T-cell (primary cell): ENCODE data around the gene SLC9A9. TPM values are rescaled to one million over a fixed set of nuclear protein-coding genes. Genes with fewer than 3 reads are reported as not detected.

ENCODE experiments used
- ATAC-seq, 4 experiments: fragments of 200-7000 bp in 3 of 4; fragments of 150-1000 bp in 1 of 4; cut with Tn5 transposase; replicated peaks in 1 of 4; 1 replicate in 3 of 4; 2 replicates in 1 of 4; pipeline ENCODE4 v1.10.0; 2021; ENCODE audit warnings: moderate library complexity in 3 of 4, mild to moderate bottlenecking in 2 of 4, moderate number of reproducible peaks in 1 of 4
- CTCF ChIA-PET, 2 donors: fragments of 300-600 bp; sonication (Branson Sonifier 250); formaldehyde crosslinking; loops; one replicate each; lab custom pipeline; 2022; ENCODE audit warnings: antibody characterized with exemption in 2 of 2; lab: Charles Lee
- POLR2A ChIA-PET, 2 donors: fragments of 300-600 bp; sonication (Branson Sonifier 250); formaldehyde crosslinking; loops; one replicate each; lab custom pipeline; 2022; ENCODE audit warnings: antibody characterized with exemption in 2 of 2; lab: Charles Lee
- DNase-seq, 35 experiments: peaks; one replicate each; pipeline versions ENCODE4 v3.0.0 to v3.0.0-alpha.2; 2013 to 2023
- H3K27ac ChIP-seq: one replicate; pipeline ENCODE4 v1.5.1; 2013; ENCODE audit warnings: low read length
- H3K27me3 ChIP-seq, 2 experiments: replicated peaks in 1 of 2; 1 replicate in 1 of 2; 2 replicates in 1 of 2; pipeline versions ENCODE4 v1.6.1 to v1.7.0; 2013; ENCODE audit warnings: low read length in 1 of 2, mixed read lengths in 1 of 2; ENCODE audit not compliant: control insufficient read depth in 2 of 2, insufficient read depth in 2 of 2; ENCODE audit errors: extremely low read depth in 1 of 2
- H3K36me3 ChIP-seq, 2 donors: 1 replicate in 1 of 2; 2 replicates in 1 of 2; pipeline versions ENCODE4 v1.6.1 to v1.7.0; 2013; ENCODE audit warnings: low read length in 1 of 2; ENCODE audit not compliant: control insufficient read depth in 2 of 2, insufficient read depth in 1 of 2; ENCODE audit errors: extremely low read depth in 1 of 2
- H3K4me1 ChIP-seq, 2 experiments: 1 replicate in 1 of 2; 2 replicates in 1 of 2; pipeline versions ENCODE4 v1.6.1 to v1.7.0; 2013; ENCODE audit warnings: low read length in 2 of 2, mixed read lengths in 1 of 2; ENCODE audit not compliant: insufficient read depth in 2 of 2, control insufficient read depth in 1 of 2; ENCODE audit errors: extremely low read depth in 1 of 2
- H3K4me3 ChIP-seq, 2 donors: 1 replicate in 1 of 2; 2 replicates in 1 of 2; pipeline versions ENCODE4 v1.5.1 to v1.7.0; 2013; ENCODE audit warnings: mild to moderate bottlenecking in 2 of 2, low read length in 1 of 2, moderate library complexity in 1 of 2; ENCODE audit not compliant: control insufficient read depth in 1 of 2; ENCODE audit errors: extremely low read depth in 1 of 2
- H3K9me3 ChIP-seq: 2 replicates; pipeline ENCODE4 v1.7.0; 2013
- H3K27ac Mint-ChIP-seq, 2 donors: one replicate each; pipeline ENCODE4 v1.8.0; 2020 to 2021; ENCODE audit warnings: mild to moderate bottlenecking in 2 of 2, mixed read lengths in 2 of 2
- H3K27me3 Mint-ChIP-seq, 2 donors: one replicate each; pipeline ENCODE4 v1.8.0; 2021 to 2022; ENCODE audit warnings: mixed read lengths in 2 of 2
- H3K36me3 Mint-ChIP-seq: one replicate; pipeline ENCODE4 v1.8.0; 2021; ENCODE audit warnings: mixed read lengths
- H3K4me1 Mint-ChIP-seq, 3 donors: one replicate each; pipeline ENCODE4 v1.8.0; 2020 to 2022; ENCODE audit warnings: mixed read lengths in 3 of 3, mild to moderate bottlenecking in 1 of 3
- H3K4me3 Mint-ChIP-seq, 3 donors: one replicate each; pipeline ENCODE4 v1.8.0; 2020 to 2022; ENCODE audit warnings: mild to moderate bottlenecking in 3 of 3, mixed read lengths in 3 of 3, moderate library complexity in 3 of 3
- H3K9me3 Mint-ChIP-seq, 3 donors: one replicate each; pipeline ENCODE4 v1.8.0; 2020 to 2022; ENCODE audit warnings: mixed read lengths in 3 of 3
- WGBS: methylation state at CpG from one replicate; pipeline ENCODE4 v1.1.5; 2013; ENCODE audit warnings: missing lambda C conversion rate; ENCODE audit not compliant: insufficient coverage; 5-methylcytosine and 5-hydroxymethylcytosine counted together
- total RNA-seq, 35 experiments: library from RNA in 6 of 35; stranded (reverse) in 6 of 35; fragments of 120-200 nt in 1 of 35; gene quantifications; one replicate each; pipeline versions ENCODE4 v1.2.1 to v1.2.4 and lab custom pipeline; 2013 to 2026

The SLC9A9 gene
- total RNA-seq, 5 donors from 2014 or later (not counting 1 experiment from before 2014, with no cell fraction given), result 11.2 to 36.8 (median 17.8) TPM

DNA sequence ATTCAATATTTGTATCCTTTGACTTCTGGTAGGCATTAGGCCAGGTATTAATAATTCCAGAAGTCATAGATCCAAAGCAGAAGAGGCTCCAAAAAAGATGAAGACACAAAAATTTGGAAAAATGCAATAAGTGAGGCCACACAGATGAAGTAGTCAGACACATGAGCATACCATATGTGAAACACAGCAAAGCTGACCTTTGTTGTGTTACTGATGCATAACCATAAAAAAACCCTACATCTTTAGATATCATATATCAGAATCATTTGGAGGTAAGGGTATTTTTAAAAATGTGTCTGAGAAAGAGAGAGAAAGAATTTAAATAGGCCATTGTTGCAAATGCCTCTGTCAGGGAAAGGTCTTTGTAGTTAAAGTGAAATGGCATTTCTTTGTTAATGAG is 314.9 kb downstream of the SLC9A9 start:
- DNase-seq, result no peak
- no peak for ATAC-seq
- Mint-ChIP-seq H3K4me1 (peaks cover 19 to 34% (median 27%) of the 10 kb centered on the region in 3 donors), H3K4me3 (no peak overlapping the region), H3K9me3 (no peaks in the 10 kb centered on the region), H3K36me3 (peaks cover 26% of the 10 kb centered on the region), H3K27ac (no peak overlapping the region), H3K27me3 (no peaks in the 10 kb centered on the region)
- Histone ChIP-seq H3K27ac (no peak overlapping the region), H3K27me3 (no peaks in the 10 kb centered on the region), H3K9me3 (no peaks in the 10 kb centered on the region), H3K4me3 (no peak overlapping the region), H3K4me1 (no peaks in the 10 kb centered on the region), H3K36me3 (no peaks in the 10 kb centered on the region)
- POLR2A ChIA-PET, result no interaction called here
- CTCF ChIA-PET, result interaction anchor here in 1 of 2 donors (0.5 kb wide), 1 partner anchor 449 kb away, joined by 3 read pairs; no protein-coding TSS in a partner anchor

DNA sequence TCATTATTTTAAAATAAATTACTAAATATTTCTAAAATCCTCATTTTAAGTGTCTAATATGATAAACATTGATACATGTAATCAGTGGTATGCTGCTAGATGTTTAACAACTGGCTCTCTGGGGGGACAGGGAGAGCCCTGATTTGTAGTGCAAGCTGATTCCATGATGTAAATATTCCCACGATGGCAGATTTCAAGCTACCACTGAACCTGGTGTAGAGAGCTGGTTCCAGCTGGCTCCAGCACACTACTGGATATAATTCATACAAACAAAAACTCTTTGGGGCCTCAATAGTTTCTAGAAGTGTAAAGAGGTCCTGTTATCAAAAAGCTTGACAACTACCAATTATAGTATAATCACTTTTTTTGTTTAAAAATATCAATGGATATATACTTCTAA is 316.2 kb downstream of the SLC9A9 start:
- DNase-seq (no peak), ATAC-seq (no peak)
- ChIA-PET POLR2A (no interaction called here), CTCF (no interaction called here)
- no peaks in the 10 kb centered on the region for H3K4me1 ChIP-seq
- no peak overlapping the region for H3K27ac ChIP-seq
- Mint-ChIP-seq H3K4me1 (peaks cover 22 to 29% (median 27%) of the 10 kb centered on the region in 3 donors), H3K27ac (no peak overlapping the region), H3K27me3 (no peaks in the 10 kb centered on the region), H3K9me3 (no peaks in the 10 kb centered on the region), H3K4me3 (no peak overlapping the region), H3K36me3 (peaks cover 31% of the 10 kb centered on the region)
- no CpG with 5 or more reads among the region's 1 CpG for WGBS
- H3K9me3 ChIP-seq, result no peaks in the 10 kb centered on the region
- no peaks in the 10 kb centered on the region for H3K36me3 ChIP-seq
- H3K4me3 ChIP-seq, result no peak overlapping the region
- no peaks in the 10 kb centered on the region for H3K27me3 ChIP-seq

DNA sequence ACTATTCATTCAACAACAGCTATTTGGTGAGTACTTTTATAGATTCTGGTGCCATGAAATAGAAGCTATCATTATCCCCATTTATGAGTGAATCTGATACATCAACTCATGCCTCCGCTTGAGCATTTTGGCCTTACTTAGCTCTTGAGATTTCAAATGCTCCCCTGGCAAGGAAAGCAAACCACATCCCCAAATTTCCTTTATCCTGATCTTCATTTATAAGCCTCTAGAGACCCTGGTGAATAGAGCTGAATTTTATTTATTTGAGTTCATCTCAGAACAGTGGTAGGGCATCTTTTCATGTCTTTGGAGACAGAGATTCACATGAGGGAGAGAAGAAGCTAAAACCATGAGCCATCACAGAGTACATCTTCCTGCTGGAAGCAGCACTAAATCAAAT is 317.2 kb downstream of the SLC9A9 start:
- ATAC-seq (no peak), DNase-seq (no peak)
- H3K27me3 ChIP-seq, result no peaks in the 10 kb centered on the region
- Mint-ChIP-seq H3K4me1 (peaks cover 14 to 22% (median 21%) of the 10 kb centered on the region in 3 donors), H3K9me3 (no peaks in the 10 kb centered on the region), H3K36me3 (peaks cover 39% of the 10 kb centered on the region), H3K27me3 (no peaks in the 10 kb centered on the region), H3K4me3 (no peak overlapping the region), H3K27ac (no peak overlapping the region)
- ChIA-PET CTCF (interaction anchor here in 1 of 2 donors (1.1 kb wide), 1 partner anchor 143 kb away, joined by 3 read pairs; no protein-coding TSS in a partner anchor), POLR2A (no interaction called here)
- no peak overlapping the region for H3K27ac ChIP-seq
- no peaks in the 10 kb centered on the region for H3K36me3 ChIP-seq
- no peak overlapping the region for H3K4me3 ChIP-seq
- H3K4me1 ChIP-seq, result no peaks in the 10 kb centered on the region
- no CpG with 5 or more reads among the region's 1 CpG for WGBS
- H3K9me3 ChIP-seq, result no peaks in the 10 kb centered on the region

DNA sequence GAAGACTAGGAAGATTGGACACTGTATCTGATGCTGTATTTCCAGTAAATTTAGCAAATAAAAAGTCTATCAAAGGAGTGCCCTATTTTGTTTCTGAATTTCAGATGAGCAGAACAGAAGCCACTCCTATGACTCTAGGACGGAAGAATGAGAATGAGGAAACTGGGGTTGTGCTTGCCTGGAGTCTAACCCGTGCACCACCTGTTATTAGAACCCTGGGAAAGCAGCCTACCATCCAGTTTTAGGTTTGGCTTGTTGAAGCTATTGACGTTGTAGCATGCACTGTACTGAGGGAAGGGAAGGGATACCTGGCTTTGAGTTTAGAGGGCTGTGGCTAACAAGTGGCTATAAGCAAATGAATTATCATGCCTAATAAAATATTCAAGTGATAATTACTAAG is 318.5 kb downstream of the SLC9A9 start:
- Mint-ChIP-seq H3K36me3 (peaks cover 46% of the 10 kb centered on the region), H3K4me1 (peaks cover 14 to 21% (median 19%) of the 10 kb centered on the region in 3 donors), H3K4me3 (no peak overlapping the region), H3K27ac (no peak overlapping the region), H3K9me3 (peaks cover 0 to 5% (median 2%) of the 10 kb centered on the region in 3 donors), H3K27me3 (no peaks in the 10 kb centered on the region)
- WGBS, result 100% methylated on average over 2 of the region's 3 CpGs
- no peaks in the 10 kb centered on the region for H3K27me3 ChIP-seq
- H3K27ac ChIP-seq, result no peak overlapping the region
- ATAC-seq (no peak), DNase-seq (no peak)
- no peaks in the 10 kb centered on the region for H3K9me3 ChIP-seq
- ChIA-PET CTCF (no interaction called here), POLR2A (interaction anchor here in 1 of 2 donors (0.7 kb wide), 1 partner anchor 338 kb away, joined by 3 read pairs; no protein-coding TSS in a partner anchor)
- H3K36me3 ChIP-seq, result no peaks in the 10 kb centered on the region
- no peaks in the 10 kb centered on the region for H3K4me1 ChIP-seq
- H3K4me3 ChIP-seq, result no peak overlapping the region

DNA sequence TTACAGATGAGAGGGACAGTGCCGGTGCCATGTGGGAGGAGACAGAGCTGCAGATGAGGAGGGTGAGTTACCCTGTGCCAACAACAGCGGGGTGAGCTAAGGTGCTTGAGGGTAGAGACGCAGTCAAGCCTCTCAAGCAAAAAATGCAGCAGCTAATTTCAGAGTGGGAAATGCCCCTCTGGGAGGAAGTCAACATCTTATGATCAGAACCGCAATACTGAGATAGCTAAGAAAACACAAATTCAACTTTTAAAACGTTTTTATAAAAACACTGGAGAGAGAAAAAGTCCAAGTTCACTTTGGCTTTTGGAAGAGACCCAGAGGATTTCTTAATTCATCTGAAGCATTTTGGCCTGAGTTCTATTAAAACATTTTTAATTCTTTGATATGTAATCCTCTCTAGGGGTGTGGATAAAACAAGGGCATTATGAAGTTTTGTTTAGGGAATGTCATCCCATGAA is 319.2 kb downstream of the SLC9A9 start:
- peak in 31 of 35 experiments; percentile 3 to 77 (median 35) for DNase-seq
- Histone ChIP-seq H3K27me3 (no peaks in the 10 kb centered on the region), H3K4me1 (no peaks in the 10 kb centered on the region), H3K27ac (no peak overlapping the region), H3K9me3 (no peaks in the 10 kb centered on the region), H3K36me3 (no peaks in the 10 kb centered on the region), H3K4me3 (no peak overlapping the region)
- peak; percentile 70 to 99 (median 80) for ATAC-seq
- Mint-ChIP-seq H3K27me3 (no peaks in the 10 kb centered on the region), H3K4me1 (peaks cover 14 to 21% (median 19%) of the 10 kb centered on the region in 3 donors), H3K4me3 (peak overlapping the region in 1 of 3 donors; percentile 34), H3K9me3 (peaks cover 0 to 8% (median 2%) of the 10 kb centered on the region in 3 donors), H3K27ac (peak overlapping the region; percentile 50), H3K36me3 (peaks cover 54% of the 10 kb centered on the region)
- CTCF ChIA-PET, result no interaction called here
- WGBS, result 90% methylated on average over 2 of the region's 5 CpGs
- POLR2A ChIA-PET, result no interaction called here

DNA sequence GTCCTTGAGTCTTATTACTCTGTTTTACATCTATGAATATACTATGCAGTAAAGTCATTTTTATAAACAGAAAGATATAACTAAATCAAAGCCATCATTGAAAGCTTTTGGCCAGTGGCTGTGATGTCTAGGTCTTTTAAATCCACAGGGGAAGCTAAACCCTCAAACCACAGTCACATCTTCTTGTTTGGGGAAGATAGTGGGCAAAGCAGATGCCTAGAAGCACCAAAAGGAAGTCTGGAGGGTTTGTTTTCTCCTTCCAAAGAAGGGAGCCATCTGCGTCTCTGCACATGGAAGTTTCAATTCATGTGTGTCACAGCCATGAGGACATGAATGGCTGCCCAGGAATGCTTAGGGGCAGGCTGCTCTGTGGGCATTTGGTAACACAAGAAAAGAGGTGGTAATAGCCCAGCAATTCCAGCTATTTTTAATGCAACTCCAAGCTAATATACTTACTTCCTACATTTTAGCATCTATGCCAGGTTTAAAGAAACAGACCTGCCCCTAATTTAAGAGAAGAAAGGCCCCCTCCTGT is 322.2 kb downstream of the SLC9A9 start:
- ATAC-seq (no peak), DNase-seq (no peak)
- ChIA-PET POLR2A (interaction anchor here in 1 of 2 donors (0.6 kb wide), 1 partner anchor 1007 kb away, joined by 5 read pairs; no protein-coding TSS in a partner anchor), CTCF (no interaction called here)
- Histone ChIP-seq H3K36me3 (no peaks in the 10 kb centered on the region), H3K27ac (no peak overlapping the region), H3K27me3 (no peaks in the 10 kb centered on the region), H3K4me3 (no peak overlapping the region), H3K9me3 (no peaks in the 10 kb centered on the region), H3K4me1 (no peaks in the 10 kb centered on the region)
- Mint-ChIP-seq H3K27me3 (no peaks in the 10 kb centered on the region), H3K36me3 (peaks cover 51% of the 10 kb centered on the region), H3K9me3 (peaks cover 0 to 8% (median 2%) of the 10 kb centered on the region in 3 donors), H3K4me1 (peaks cover 14 to 21% (median 16%) of the 10 kb centered on the region in 3 donors), H3K27ac (no peak overlapping the region), H3K4me3 (no peak overlapping the region)
- WGBS, result no CpG with 5 or more reads among the region's 1 CpG
